Stimulated activated CD8-positive, alpha-beta memory T cell treated with anti-CD3 and anti-CD28 coated beads, Interleukin-15, amount 100 ng/mL, for 1 hour (primary cell): ENCODE results near the gene OR8G1.
"Not testable (repeated sequence)": the region's sequence is repeated elsewhere in the genome, so short reads cannot be mapped to it uniquely, and the experiment has no call there.

ENCODE experiments used
- DNase-seq: peaks from one replicate; pipeline ENCODE4 v3.0.0-alpha.2; 2020; ENCODE audit warnings: low read depth

The OR8G1 gene

GRCh38 chr11:124240621-124241397 lies at the start of gene OR8G1:
TSS of gene OR8G1 (plus strand) at chr11:124241095. CDS start at chr11:124249676, 8,581 bp downstream.
- DNase-seq, result no peak

- no peak for DNase-seq
Observed at GRCh38 chr11:124193221-124194010, 47.5 kb upstream of the OR8G1 start.

- no peak for DNase-seq
Observed at GRCh38 chr11:124194293-124195188, 46.4 kb upstream of the OR8G1 start.

- no peak for DNase-seq
Observed at GRCh38 chr11:124195189-124195734, 45.6 kb upstream of the OR8G1 start.

- DNase-seq, result no peak
Observed at GRCh38 chr11:124197999-124198398, 42.9 kb upstream of the OR8G1 start.

- no peak for DNase-seq
Observed at GRCh38 chr11:124198897-124199296, 42.0 kb upstream of the OR8G1 start.

GRCh38 chr11:124199702-124200101 lies 41.2 kb upstream of the OR8G1 start:
- DNase-seq, result no peak

GRCh38 chr11:124200671-124201070 lies 40.2 kb upstream of the OR8G1 start:
- DNase-seq, result no peak

GRCh38 chr11:124202951-124203350 lies 37.9 kb upstream of the OR8G1 start:
- DNase-seq, result no peak

GRCh38 chr11:124204008-124204407 lies 36.9 kb upstream of the OR8G1 start:
- no peak for DNase-seq

- DNase-seq, result no peak
Observed at GRCh38 chr11:124207102-124207792, 33.6 kb upstream of the OR8G1 start.

- DNase-seq, result no peak
Observed at GRCh38 chr11:124209824-124210357, 31.0 kb upstream of the OR8G1 start.

- DNase-seq, result no peak
Observed at GRCh38 chr11:124210421-124210820, 30.5 kb upstream of the OR8G1 start.

- DNase-seq, result no peak
Observed at GRCh38 chr11:124211321-124211720, 29.6 kb upstream of the OR8G1 start.

GRCh38 chr11:124214027-124214426 lies 26.9 kb upstream of the OR8G1 start:
- DNase-seq, result no peak

- no peak for DNase-seq
Observed at GRCh38 chr11:124219126-124219525, 21.8 kb upstream of the OR8G1 start.

GRCh38 chr11:124222407-124222806 lies 18.5 kb upstream of the OR8G1 start:
- DNase-seq, result no peak

GRCh38 chr11:124224618-124225423 lies 16.1 kb upstream of the OR8G1 start:
- DNase-seq, result not testable (repeated sequence)

- DNase-seq, result no peak
Observed at GRCh38 chr11:124225471-124225870, 15.4 kb upstream of the OR8G1 start.

GRCh38 chr11:124233376-124233775 lies 7.5 kb upstream of the OR8G1 start:
- no peak for DNase-seq
